Smooth muscle cell (in vitro differentiated cells): ENCODE results near the gene DENND1A. TPM values are rescaled to one million over a fixed set of nuclear protein-coding genes. Genes with fewer than 3 reads are reported as not detected.

Experiments used
- DNase-seq: peaks from one replicate; lab custom pipeline; 2025; ENCODE audit not compliant: unreplicated experiment; lab: John Stamatoyannopoulos, UW
- H2AFZ ChIP-seq: fragments of 200-600 bp; sonication (generic); 2 replicates; pipeline ENCODE4 v1.6.0; 2016; ENCODE audit warnings: antibody characterized with exemption, low read depth, mild to moderate bottlenecking
- H3F3A ChIP-seq: fragments of 200-600 bp; sonication (generic); 2 replicates; pipeline ENCODE4 v1.6.0; 2017; ENCODE audit warnings: antibody characterized with exemption, low read depth
- H3K27ac ChIP-seq: fragments of 200-600 bp; sonication (generic); 2 replicates; pipeline ENCODE4 v1.5.1; 2016; ENCODE audit warnings: low read depth, mild to moderate bottlenecking
- H3K27me3 ChIP-seq: fragments of 200-600 bp; sonication (generic); 2 replicates; pipeline ENCODE4 v1.6.1; 2016; ENCODE audit warnings: low read depth, mild to moderate bottlenecking
- H3K36me3 ChIP-seq: fragments of 200-600 bp; sonication (generic); 2 replicates; pipeline ENCODE4 v1.5.1; 2016; ENCODE audit warnings: low read depth
- H3K4me1 ChIP-seq: fragments of 200-600 bp; sonication (generic); 2 replicates; pipeline ENCODE4 v1.5.1; 2016; ENCODE audit warnings: low read depth
- H3K4me2 ChIP-seq: fragments of 200-600 bp; sonication (generic); 2 replicates; pipeline ENCODE4 v1.6.0; 2016; ENCODE audit warnings: mild to moderate bottlenecking
- H3K4me3 ChIP-seq: fragments of 200-600 bp; sonication (generic); 2 replicates; pipeline ENCODE4 v1.5.1; 2016; ENCODE audit warnings: mild to moderate bottlenecking
- H3K79me2 ChIP-seq: fragments of 200-600 bp; sonication (generic); 2 replicates; pipeline ENCODE4 v1.6.0; 2016; ENCODE audit warnings: low read depth, mild to moderate bottlenecking
- H3K9ac ChIP-seq: fragments of 200-600 bp; sonication (generic); 2 replicates; pipeline ENCODE4 v1.6.0; 2016; ENCODE audit warnings: low read depth
- H3K9me3 ChIP-seq: fragments of 200-600 bp; sonication (generic); replicated peaks from 2 replicates; pipeline ENCODE4 v1.5.1; 2016; ENCODE audit warnings: low read depth
- H4K20me1 ChIP-seq: fragments of 200-600 bp; sonication (generic); 2 replicates; pipeline ENCODE4 v1.6.0; 2016; ENCODE audit warnings: low read depth
- CTCF ChIP-seq: fragments of 200-600 bp; sonication (generic); IDR thresholded peaks from 2 replicates; pipeline ENCODE4 v1.5.1; 2017; ENCODE audit warnings: borderline replicate concordance, mild to moderate bottlenecking, antibody characterized with exemption; ENCODE audit not compliant: insufficient read depth, poor library complexity, severe bottlenecking
- WGBS: methylation state at CpG from one replicate; pipeline ENCODE4 v1.1.7; 2016; ENCODE audit warnings: low lambda C conversion rate; 5-methylcytosine and 5-hydroxymethylcytosine counted together
- polyA plus RNA-seq: library from polyadenylated mRNA; unstranded; fragments of >200 nt; fragmentation: Nextera tagmentation; extraction: Ambion mirVana; gene quantifications from 2 replicates; pipeline ENCODE4 v1.2.1, GENCODE V29; 2016
- total RNA-seq: library from RNA; depleted of rRNA; stranded (reverse); fragments of >200 nt; gene quantifications from 2 replicates; pipeline ENCODE4 v1.2.3, GENCODE V29; 2014

The DENND1A gene
- total and polyA plus RNA-seq, 2 experiments from 2014 or later = 8.1 to 20.2 TPM

- H3K27ac ChIP-seq = no peak overlapping the region
- no peak for DNase-seq
- no peak overlapping the region for H3K4me3 ChIP-seq
- no peaks in the 10 kb centered on the region for H3K27me3 ChIP-seq
- no peaks in the 10 kb centered on the region for H4K20me1 ChIP-seq
- no peaks in the 10 kb centered on the region for H3K79me2 ChIP-seq
- H3F3A ChIP-seq = no peaks in the 10 kb centered on the region
- H3K4me1 ChIP-seq = no peaks in the 10 kb centered on the region
- over 99% methylated on average over 9 of the region's 9 CpGs for WGBS
- H2AFZ ChIP-seq = no peak overlapping the region
- H3K36me3 ChIP-seq = no peaks in the 10 kb centered on the region
- H3K4me2 ChIP-seq = no peak overlapping the region
- H3K9me3 ChIP-seq = no peaks in the 10 kb centered on the region
- no peak overlapping the region for H3K9ac ChIP-seq
- no peak for TF ChIP-seq CTCF
Measured at GRCh38 chr9:123630233-123630632, 299.7 kb downstream of the DENND1A start.

GRCh38 chr9:123629531-123629930 is 300.4 kb downstream of the DENND1A start:
- DNase-seq = no peak
- H3K4me2 ChIP-seq = no peak overlapping the region
- H3F3A ChIP-seq = no peaks in the 10 kb centered on the region
- H3K4me1 ChIP-seq = no peaks in the 10 kb centered on the region
- no peak for TF ChIP-seq CTCF
- no peaks in the 10 kb centered on the region for H3K27me3 ChIP-seq
- no peak overlapping the region for H3K27ac ChIP-seq
- no peak overlapping the region for H3K4me3 ChIP-seq
- WGBS = 92% methylated on average over 3 of the region's 3 CpGs
- no peak overlapping the region for H2AFZ ChIP-seq
- no peaks in the 10 kb centered on the region for H3K36me3 ChIP-seq
- no peaks in the 10 kb centered on the region for H3K79me2 ChIP-seq
- H3K9me3 ChIP-seq = no peaks in the 10 kb centered on the region
- no peak overlapping the region for H3K9ac ChIP-seq
- no peaks in the 10 kb centered on the region for H4K20me1 ChIP-seq

GRCh38 chr9:123622711-123623241 is 307.1 kb downstream of the DENND1A start:
- DNase-seq = no peak

More at GRCh38 chr9:123622711-123623241, 307.1 kb downstream of the DENND1A start:
- H3K4me1 ChIP-seq = peaks cover 2% of the 10 kb centered on the region
- no peak overlapping the region for H3K4me3 ChIP-seq
- H3K9ac ChIP-seq = no peak overlapping the region
- WGBS = 68% methylated on average over 2 of the region's 2 CpGs
- no peak for TF ChIP-seq CTCF
- H4K20me1 ChIP-seq = no peaks in the 10 kb centered on the region
- no peak overlapping the region for H3K27ac ChIP-seq
- no peak overlapping the region for H3K4me2 ChIP-seq
- H3K79me2 ChIP-seq = no peaks in the 10 kb centered on the region
- H3K9me3 ChIP-seq = no peaks in the 10 kb centered on the region
- H3K36me3 ChIP-seq = no peaks in the 10 kb centered on the region
- no peak overlapping the region for H2AFZ ChIP-seq
- no peaks in the 10 kb centered on the region for H3F3A ChIP-seq
- no peaks in the 10 kb centered on the region for H3K27me3 ChIP-seq
